H1 (cell line): ENCODE measurements around the gene OSBPL3. TPM values are rescaled to one million over a fixed set of nuclear protein-coding genes. Genes with fewer than 3 reads are reported as not detected.

Experiments used
- CTCF ChIA-PET: fragments of 300-600 bp; sonication (Branson Sonifier 250); formaldehyde crosslinking; loops from one replicate; lab custom pipeline; 2021; ENCODE audit not compliant: partially characterized antibody; lab: Charles Lee
- POLR2A ChIA-PET: fragments of 300-600 bp; sonication (Branson Sonifier 250); formaldehyde crosslinking; loops from one replicate; lab custom pipeline; 2021; ENCODE audit warnings: inconsistent platforms; ENCODE audit not compliant: partially characterized antibody; lab: Charles Lee
- DNase-seq, 2 experiments: peaks; one replicate each; pipeline versions ENCODE4 v3.0.0 to v3.0.0-alpha.2; 2010 to 2022; ENCODE audit warnings: low spot score in 2 of 2, low read depth in 1 of 2, mixed read lengths in 1 of 2
- FAIRE-seq: peaks from 2 replicates; lab custom pipeline; 2011; peaks lifted over from hg19 to GRCh38; lab: Jason Lieb, UNC
- H2AFZ ChIP-seq: 2 replicates; pipeline ENCODE4 v1.8.1; 2012; ENCODE audit warnings: low read length, inconsistent platforms
- H2AK5ac ChIP-seq: 2 replicates; pipeline ENCODE4 v1.6.1; 2013; ENCODE audit warnings: low read depth, low read length
- H2BK120ac ChIP-seq: replicated peaks from 2 replicates; pipeline ENCODE3; 2013; ENCODE audit warnings: low read depth, low read length, inconsistent platforms
- H2BK12ac ChIP-seq: 2 replicates; pipeline ENCODE4 v1.6.1; 2013; ENCODE audit warnings: low read depth, low read length
- H2BK15ac ChIP-seq: 2 replicates; pipeline ENCODE4 v1.6.1; 2013; ENCODE audit warnings: low read length
- H2BK20ac ChIP-seq: 2 replicates; pipeline ENCODE4 v1.6.1; 2013; ENCODE audit warnings: low read length
- H2BK5ac ChIP-seq: 2 replicates; pipeline ENCODE4 v1.6.1; 2013; ENCODE audit warnings: low read depth, low read length
- H3K14ac ChIP-seq: 2 replicates; pipeline ENCODE4 v1.6.1; 2013; ENCODE audit warnings: inconsistent platforms; ENCODE audit not compliant: insufficient read length
- H3K18ac ChIP-seq: 2 replicates; pipeline ENCODE4 v1.6.1; 2013; ENCODE audit warnings: low read length; ENCODE audit errors: extremely low read depth
- H3K23ac ChIP-seq: 2 replicates; pipeline ENCODE4 v1.6.1; 2013; ENCODE audit warnings: inconsistent platforms; ENCODE audit not compliant: insufficient read length
- H3K23me2 ChIP-seq: 2 replicates; pipeline ENCODE4 v1.6.1; 2013; ENCODE audit warnings: low read depth, low read length
- H3K27ac ChIP-seq: 2 replicates; pipeline ENCODE4 v1.6.1; 2011; ENCODE audit warnings: low read depth, low read length, inconsistent platforms
- H3K27me3 ChIP-seq, 4 experiments: replicated peaks in 1 of 4; 1 replicate in 1 of 4; 2 replicates in 3 of 4; pipeline versions ENCODE4 v1.6.1 to v1.8.1; 2011 to 2013; ENCODE audit warnings: low read length in 3 of 4, mild to moderate bottlenecking in 3 of 4, inconsistent platforms in 2 of 4, mixed read lengths in 2 of 4, moderate library complexity in 1 of 4; ENCODE audit not compliant: control insufficient read depth in 3 of 4, insufficient read depth in 3 of 4; ENCODE audit errors: extremely low read depth in 1 of 4
- H3K36me3 ChIP-seq, 4 experiments: 2 replicates each; pipeline versions ENCODE4 v1.6.1 to v1.8.1; 2011 to 2013; ENCODE audit warnings: mild to moderate bottlenecking in 4 of 4, low read length in 3 of 4, moderate library complexity in 2 of 4, control low read depth in 1 of 4, inconsistent platforms in 1 of 4; ENCODE audit not compliant: insufficient read depth in 4 of 4, control insufficient read depth in 2 of 4
- H3K4ac ChIP-seq: replicated peaks from 2 replicates; pipeline ENCODE3; 2013; ENCODE audit warnings: low read length, low read depth, mixed read lengths, inconsistent platforms; ENCODE audit not compliant: insufficient read length
- H3K4me1 ChIP-seq, 4 experiments: replicated peaks in 1 of 4; 1 replicate in 1 of 4; 2 replicates in 3 of 4; pipeline versions ENCODE4 v1.6.1 to v1.8.1; 2011 to 2013; ENCODE audit warnings: low read length in 3 of 4, inconsistent platforms in 2 of 4, mixed read lengths in 1 of 4; ENCODE audit not compliant: insufficient read depth in 4 of 4, control insufficient read depth in 3 of 4
- H3K4me2 ChIP-seq, 2 experiments: 2 replicates each; pipeline versions ENCODE4 v1.6.1 to v1.8.1; 2011 to 2013; ENCODE audit warnings: low read depth in 2 of 2, low read length in 2 of 2, control low read depth in 1 of 2, inconsistent platforms in 1 of 2, mild to moderate bottlenecking in 1 of 2; ENCODE audit not compliant: insufficient read depth in 1 of 2
- H3K4me3 ChIP-seq, 4 experiments: fragments of 200-600, 300-600 bp in 1 of 4; sonication (generic), shearing (Covaris generic), sonication (Bioruptor Twin) in 1 of 4; 2 replicates each; pipeline versions ENCODE4 v1.5.1 to v1.8.1; 2011 to 2016; ENCODE audit warnings: low read length in 4 of 4, low read depth in 3 of 4, control low read depth in 2 of 4, inconsistent platforms in 2 of 4, mild to moderate bottlenecking in 2 of 4, mixed read lengths in 1 of 4, moderate library complexity in 1 of 4; ENCODE audit not compliant: insufficient read depth in 2 of 4; ENCODE audit errors: extremely low read depth in 1 of 4
- H3K56ac ChIP-seq: replicated peaks from 2 replicates; pipeline ENCODE3; 2013; ENCODE audit warnings: low read depth, mild to moderate bottlenecking, mixed read lengths, low read length, inconsistent platforms; ENCODE audit not compliant: insufficient read length
- H3K79me1 ChIP-seq: 2 replicates; pipeline ENCODE4 v1.6.1; 2013; ENCODE audit warnings: low read depth, low read length, control low read depth
- H3K79me2 ChIP-seq, 2 experiments: 2 replicates each; pipeline versions ENCODE4 v1.6.1 to v1.8.1; 2012 to 2013; ENCODE audit warnings: low read length in 2 of 2, mild to moderate bottlenecking in 2 of 2, inconsistent platforms in 1 of 2; ENCODE audit not compliant: insufficient read depth in 2 of 2, control insufficient read depth in 1 of 2
- H3K9ac ChIP-seq, 4 experiments: replicated peaks in 1 of 4; 1 replicate in 1 of 4; 2 replicates in 3 of 4; pipeline versions ENCODE4 v1.6.1 to v1.8.1; 2011 to 2013; ENCODE audit warnings: low read depth in 3 of 4, low read length in 3 of 4, control low read depth in 2 of 4, mild to moderate bottlenecking in 2 of 4, moderate library complexity in 2 of 4, inconsistent platforms in 1 of 4; ENCODE audit errors: extremely low read depth in 1 of 4
- H3K9me3 ChIP-seq, 2 experiments: 2 replicates each; pipeline versions ENCODE4 v1.6.1 to v1.8.1; 2012 to 2013; ENCODE audit warnings: mild to moderate bottlenecking in 2 of 2, moderate library complexity in 2 of 2, control low read depth in 1 of 2, inconsistent platforms in 1 of 2, low read depth in 1 of 2, low read length in 1 of 2, mixed read lengths in 1 of 2; ENCODE audit not compliant: insufficient read depth in 2 of 2
- H4K20me1 ChIP-seq, 2 experiments: replicated peaks in 1 of 2; 2 replicates each; pipeline versions ENCODE3 to v1.8.1; 2011 to 2013; ENCODE audit warnings: inconsistent platforms in 2 of 2, low read length in 2 of 2, mild to moderate bottlenecking in 1 of 2; ENCODE audit not compliant: insufficient read depth in 2 of 2, control insufficient read depth in 1 of 2
- H4K5ac ChIP-seq: 2 replicates; pipeline ENCODE4 v1.6.1; 2013; ENCODE audit warnings: low read length, low read depth, mixed read lengths, inconsistent platforms; ENCODE audit not compliant: insufficient read length
- H4K8ac ChIP-seq: 2 replicates; pipeline ENCODE4 v1.8.0; 2013; ENCODE audit warnings: mild to moderate bottlenecking, moderate library complexity, low read length, inconsistent platforms; ENCODE audit not compliant: insufficient read depth; ENCODE audit errors: extremely low read depth
- H4K91ac ChIP-seq: replicated peaks from 2 replicates; pipeline ENCODE3; 2013; ENCODE audit warnings: low read length, mixed read lengths, inconsistent platforms; ENCODE audit not compliant: insufficient read length
- BACH1 ChIP-seq: IDR thresholded peaks from 2 replicates; pipeline ENCODE4 v1.6.1; 2012; ENCODE audit warnings: low read length, improper control_type of control experiment
- CHD1 ChIP-seq: IDR thresholded peaks from 2 replicates; pipeline ENCODE4 v1.6.1; 2012; ENCODE audit warnings: low read depth, low read length, improper control_type of control experiment
- EP300 ChIP-seq, 2 experiments: IDR thresholded peaks; 1 replicate in 1 of 2; 2 replicates in 1 of 2; pipeline ENCODE4 v1.6.1; 2011 to 2012; ENCODE audit warnings: low read depth in 2 of 2, low read length in 2 of 2, mild to moderate bottlenecking in 2 of 2, borderline replicate concordance in 1 of 2, inconsistent platforms in 1 of 2, moderate library complexity in 1 of 2
- EZH2 ChIP-seq: fragments of 200-600 bp; sonication (generic); IDR thresholded peaks from 2 replicates; pipeline ENCODE4 v1.7.1; 2012; ENCODE audit warnings: low read depth, mild to moderate bottlenecking, moderate library complexity, low read length, inconsistent platforms; ENCODE audit not compliant: severe bottlenecking
- FOSL1 ChIP-seq: IDR thresholded peaks from 2 replicates; pipeline ENCODE4 v1.6.1; 2011; ENCODE audit warnings: mild to moderate bottlenecking, low read depth, low read length, moderate library complexity; ENCODE audit not compliant: insufficient read depth
- GTF2F1 ChIP-seq: IDR thresholded peaks from 2 replicates; pipeline ENCODE4 v1.6.1; 2012; ENCODE audit warnings: low read depth, low read length, improper control_type of control experiment, borderline replicate concordance
- MAFK ChIP-seq: IDR thresholded peaks from 2 replicates; pipeline ENCODE4 v1.6.1; 2012; ENCODE audit warnings: low read depth, mild to moderate bottlenecking, improper control_type of control experiment, low read length
- RNF2 ChIP-seq: fragments of 200-900, 300-1000 bp; sonication (generic); IDR thresholded peaks from 2 replicates; pipeline ENCODE4 v1.7.1; 2016; ENCODE audit warnings: borderline replicate concordance, low read depth, mild to moderate bottlenecking, antibody characterized with exemption, low read length; ENCODE audit not compliant: poor library complexity, severe bottlenecking; ENCODE audit errors: missing control alignments
- SAP30 ChIP-seq: fragments of 300-600 bp; sonication (generic); IDR thresholded peaks from 2 replicates; pipeline ENCODE4 v1.7.1; 2012; ENCODE audit warnings: low read length, moderate library complexity, mild to moderate bottlenecking, inconsistent platforms; ENCODE audit not compliant: insufficient read depth, insufficient replicate concordance
- YY1 ChIP-seq: IDR thresholded peaks from 2 replicates; pipeline ENCODE4 v1.6.1; 2011; ENCODE audit warnings: low read depth, mild to moderate bottlenecking, low read length
- WGBS, 2 experiments: shearing (Covaris generic) in 1 of 2; methylation state at CpG; one replicate each; pipeline versions ENCODE4 v1.1.6 to v1.1.7; 2013 to 2015; ENCODE audit warnings: low lambda C conversion rate in 2 of 2, mixed read lengths in 2 of 2, inconsistent platforms in 1 of 2, low coverage in 1 of 2, missing lambda C conversion rate in 1 of 2; ENCODE audit not compliant: insufficient replicate concordance in 2 of 2, insufficient coverage in 1 of 2, insufficient read length in 1 of 2; ENCODE audit errors: extremely low coverage in 1 of 2, missing lambda C conversion rate in 1 of 2; 5-methylcytosine and 5-hydroxymethylcytosine counted together
- polyA plus RNA-seq, 7 experiments: library from polyadenylated mRNA; depleted of rRNA in 3 of 7; stranded (reverse) in 5 of 7; unstranded in 2 of 7; fragments of >200 nt in 5 of 7; fragments of 200-250 nt in 2 of 7; gene quantifications; 1 replicate in 5 of 7; 2 replicates in 1 of 7; 4 replicates in 1 of 7; pipeline versions ENCODE4 v1.2.1 to v1.2.3, GENCODE V29; 2011 to 2013; ENCODE audit warnings: missing spikeins in 2 of 7, mixed read lengths in 2 of 7
- total RNA-seq: library from RNA; stranded (reverse); fragmentation: NEBNext Ultra II Directional; extraction: Animal tissue kit (Norgen Biotek cat#: 25700); gene quantifications from 2 replicates; pipeline ENCODE4 v1.2.1, GENCODE V29; 2021
- TF ChIP-seq, protein P1 (sequence below): IDR thresholded peaks from 2 replicates; pipeline ENCODE4 v1.6.1; 2011; ENCODE audit warnings: low read depth, mild to moderate bottlenecking, low read length; ENCODE audit not compliant: insufficient read depth

Gene OSBPL3
- total and polyA plus RNA-seq, 2 of the 8 experiments (the other 6 are each of a cell fraction or from before 2014, with no cell fraction given), result 2.8 to 13.9 TPM

DNA sequence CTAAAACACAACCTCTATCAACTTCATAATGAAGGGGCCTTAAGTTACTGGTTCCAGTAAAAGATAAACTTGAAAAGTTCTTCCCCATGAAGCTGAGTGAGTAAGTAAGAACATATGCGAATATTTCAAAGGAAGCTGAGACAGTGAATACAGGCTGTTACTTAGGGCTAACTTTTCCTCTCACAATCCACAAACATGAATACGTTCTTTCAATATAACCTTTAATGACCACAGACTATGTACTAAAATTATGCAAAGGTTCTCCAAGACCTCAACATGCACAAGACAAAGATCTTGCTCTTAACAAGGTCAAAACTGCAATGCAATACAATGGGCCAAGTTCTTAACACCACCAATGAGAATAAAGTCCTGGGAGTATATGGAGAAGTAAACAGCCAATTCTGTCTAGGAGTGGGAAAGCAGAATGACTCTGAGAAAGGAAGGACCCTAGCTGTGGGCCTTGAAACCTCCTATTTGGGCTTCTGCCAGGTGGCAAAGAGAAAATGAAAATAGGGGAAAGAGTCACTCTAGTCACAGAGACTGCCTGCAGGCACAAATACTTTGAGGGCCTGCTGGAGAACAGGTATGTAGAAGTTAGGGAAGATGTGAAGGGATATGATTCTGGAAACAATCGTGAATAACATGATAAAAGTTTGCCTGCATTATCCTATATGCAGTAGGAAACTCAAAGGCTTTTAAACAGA lies 43.7 kb downstream of the OSBPL3 start:
- H4K5ac ChIP-seq, result no peak overlapping the region
- no peak for FAIRE-seq
- TF ChIP-seq BACH1, result no peak
- no peak for TF ChIP-seq FOSL1
- TF ChIP-seq RNF2, result no peak
- no peak for TF ChIP-seq EP300 (IDR thresholded peaks at IDR 0.05; ENCODE audit: borderline replicate concordance in 1 of 2, low read depth in 2 of 2, low read length in 2 of 2)
- no peak for TF ChIP-seq YY1
- TF ChIP-seq, protein P1, sequence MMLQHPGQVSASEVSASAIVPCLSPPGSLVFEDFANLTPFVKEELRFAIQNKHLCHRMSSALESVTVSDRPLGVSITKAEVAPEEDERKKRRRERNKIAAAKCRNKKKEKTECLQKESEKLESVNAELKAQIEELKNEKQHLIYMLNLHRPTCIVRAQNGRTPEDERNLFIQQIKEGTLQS, result no peak
- no peak for TF ChIP-seq SAP30
- TF ChIP-seq MAFK, result no peak
- no peak for TF ChIP-seq GTF2F1
- no peak for TF ChIP-seq EZH2
- TF ChIP-seq CHD1, result no peak

More for the DNA sequence above, 43.7 kb downstream of the OSBPL3 start:
- H2BK15ac ChIP-seq, result no peak overlapping the region
- no peak overlapping the region for H2AK5ac ChIP-seq
- H2BK20ac ChIP-seq, result no peak overlapping the region
- no peak overlapping the region for H3K4me2 ChIP-seq
- no peaks in the 10 kb centered on the region for H3K27me3 ChIP-seq
- H3K36me3 ChIP-seq, result no peaks in the 10 kb centered on the region
- WGBS, 2 experiments, result 87% methylated on average over 3 of the region's 3 CpGs; no CpG with 5 or more reads in 1 of the 2 experiments
- no peak overlapping the region for H3K27ac ChIP-seq
- no peaks in the 10 kb centered on the region for H4K20me1 ChIP-seq
- H3K4me1 ChIP-seq, result peaks cover 1 to 9% (median 7%) of the 10 kb centered on the region in 4 experiments; a peak in 6 of 7 replicates
- H3K4me3 ChIP-seq, result no peak overlapping the region
- no peak overlapping the region for H3K14ac ChIP-seq
- no peak overlapping the region for H3K18ac ChIP-seq
- no peak for DNase-seq
- no peak overlapping the region for H4K8ac ChIP-seq
- no peaks in the 10 kb centered on the region for H3K9me3 ChIP-seq
- no peaks in the 10 kb centered on the region; the same call in 1 of the 2 replicates for H3K23me2 ChIP-seq
- no peak overlapping the region for H3K4ac ChIP-seq
- no peak overlapping the region for H2AFZ ChIP-seq
- no peaks in the 10 kb centered on the region for H3K79me1 ChIP-seq
- no peak overlapping the region for H3K56ac ChIP-seq
- POLR2A ChIA-PET, result no interaction called here
- H3K79me2 ChIP-seq, result 0 out of 4 replicates have a peak, but pooled peaks cover 0 to 3% of the 10 kb centered on the region in 2 experiments
- no peak overlapping the region for H2BK12ac ChIP-seq
- H3K23ac ChIP-seq, result no peak overlapping the region
- H2BK120ac ChIP-seq, result no peak overlapping the region
- no peak overlapping the region for H4K91ac ChIP-seq
- H3K9ac ChIP-seq, result no peak overlapping the region
- H2BK5ac ChIP-seq, result no peak overlapping the region
- CTCF ChIA-PET, result interaction anchor here (1.0 kb wide), 1 partner anchor 124 kb away, joined by 3 read pairs; no protein-coding TSS in a partner anchor
